Activated naive CD8-positive, alpha-beta T cell (primary cell): Measurements from ENCODE around the gene ACSF3.
A peak's percentile ranks its signal among the peaks of the same experiment; 100 is the strongest.

Source experiments
- H3K27ac Mint-ChIP-seq: one replicate; pipeline ENCODE4 v1.8.0; 2021; ENCODE audit warnings: mixed read lengths
- H3K27me3 Mint-ChIP-seq: one replicate; pipeline ENCODE4 v1.8.0; 2021; ENCODE audit warnings: mixed read lengths
- H3K36me3 Mint-ChIP-seq: one replicate; pipeline ENCODE4 v1.8.0; 2021; ENCODE audit warnings: mixed read lengths
- H3K4me1 Mint-ChIP-seq: one replicate; pipeline ENCODE4 v1.8.0; 2021; ENCODE audit warnings: low read depth, mixed read lengths
- H3K4me3 Mint-ChIP-seq: one replicate; pipeline ENCODE4 v1.8.0; 2021; ENCODE audit warnings: mild to moderate bottlenecking, mixed read lengths
- H3K9me3 Mint-ChIP-seq: one replicate; pipeline ENCODE4 v1.8.0; 2021; ENCODE audit warnings: low read depth, mixed read lengths

The ACSF3 gene

DNA sequence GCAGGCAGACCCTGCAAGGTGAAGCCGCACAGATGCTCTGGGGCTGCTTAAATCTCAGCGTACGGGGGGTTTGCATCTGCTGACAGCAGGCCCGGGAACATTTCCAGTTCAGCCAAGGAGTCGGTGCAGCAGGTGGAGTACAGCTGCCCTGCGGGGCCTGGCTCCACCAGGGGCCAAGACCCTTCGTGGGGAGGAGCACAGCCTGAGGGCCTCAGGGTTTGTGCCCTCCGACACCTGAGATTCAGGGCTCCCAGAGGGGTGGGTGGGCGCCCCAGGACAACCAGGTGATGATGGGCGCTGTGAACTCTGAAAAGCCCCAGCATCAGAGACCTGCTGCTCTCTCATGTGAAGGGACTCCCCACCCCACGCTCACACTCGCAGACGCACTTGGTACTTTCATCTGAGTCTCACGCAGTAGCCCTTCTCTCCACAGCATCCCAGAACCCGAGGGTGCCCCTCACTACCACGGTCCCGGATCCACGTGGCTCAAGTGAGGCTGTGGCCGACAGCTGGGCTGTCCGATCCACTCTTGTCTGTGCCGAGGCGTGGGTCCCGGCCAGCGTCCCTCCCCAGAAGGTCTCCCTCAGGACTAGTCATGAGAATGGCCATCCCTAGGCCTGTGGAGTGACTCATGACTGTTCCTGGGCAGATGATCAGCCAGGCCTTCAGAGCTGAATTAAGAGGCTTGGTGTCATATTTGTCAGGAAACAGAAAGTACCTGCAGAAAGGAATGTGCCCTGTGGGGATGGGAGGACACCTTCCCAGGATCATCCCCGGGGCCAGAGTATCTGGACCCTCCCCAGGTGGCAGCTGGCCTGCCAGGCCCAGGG is 29.6 kb downstream of the ACSF3 start:
- H3K9me3 Mint-ChIP-seq = no peaks in the 10 kb centered on the region
- peaks cover 6% of the 10 kb centered on the region for H3K36me3 Mint-ChIP-seq
- no peak overlapping the region for H3K4me3 Mint-ChIP-seq
- H3K27ac Mint-ChIP-seq = peak overlapping the region; percentile 16
- no peaks in the 10 kb centered on the region for H3K27me3 Mint-ChIP-seq
- peaks cover 33% of the 10 kb centered on the region for H3K4me1 Mint-ChIP-seq

DNA sequence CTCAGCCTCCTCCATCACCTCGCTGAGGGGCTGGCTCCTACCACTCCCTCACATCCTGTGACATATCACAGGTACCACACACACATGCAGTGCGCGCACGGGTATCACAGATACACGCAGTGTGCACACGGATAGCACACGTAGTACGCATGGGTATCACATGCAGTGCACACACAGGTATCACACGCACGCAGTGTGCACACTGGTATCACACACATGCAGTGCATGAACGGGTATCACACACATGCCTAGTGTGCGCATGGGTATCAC is 30.1 kb downstream of the ACSF3 start:
- Mint-ChIP-seq H3K4me1 (peaks cover 31% of the 10 kb centered on the region), H3K4me3 (no peak overlapping the region), H3K27me3 (no peaks in the 10 kb centered on the region), H3K36me3 (peaks cover 4% of the 10 kb centered on the region), H3K9me3 (no peaks in the 10 kb centered on the region), H3K27ac (peak overlapping the region; percentile 54)

DNA sequence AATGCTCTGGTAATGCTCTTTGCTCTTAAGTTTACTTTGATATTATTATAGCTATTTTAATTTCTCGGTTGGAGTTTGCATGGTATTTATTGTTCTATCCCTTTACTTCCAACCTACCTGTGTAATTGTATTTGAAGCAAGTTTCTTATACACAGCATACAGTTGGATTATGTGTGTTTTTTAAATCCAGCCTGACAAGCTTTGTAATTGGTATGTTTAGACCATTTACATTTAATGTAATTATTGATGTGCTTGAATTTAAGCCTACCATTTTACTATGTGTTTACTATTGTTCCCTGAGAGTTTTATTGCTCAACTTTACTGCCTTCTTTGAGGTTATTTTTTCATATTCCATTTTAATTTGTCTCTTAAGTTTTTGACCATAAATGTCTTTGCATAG is 35.7 kb downstream of the ACSF3 start:
- H3K27me3 Mint-ChIP-seq = no peaks in the 10 kb centered on the region
- H3K9me3 Mint-ChIP-seq = no peaks in the 10 kb centered on the region
- H3K4me3 Mint-ChIP-seq = no peak overlapping the region
- peaks cover 13% of the 10 kb centered on the region for H3K4me1 Mint-ChIP-seq
- H3K36me3 Mint-ChIP-seq = peaks cover 11% of the 10 kb centered on the region
- H3K27ac Mint-ChIP-seq = no peak overlapping the region

DNA sequence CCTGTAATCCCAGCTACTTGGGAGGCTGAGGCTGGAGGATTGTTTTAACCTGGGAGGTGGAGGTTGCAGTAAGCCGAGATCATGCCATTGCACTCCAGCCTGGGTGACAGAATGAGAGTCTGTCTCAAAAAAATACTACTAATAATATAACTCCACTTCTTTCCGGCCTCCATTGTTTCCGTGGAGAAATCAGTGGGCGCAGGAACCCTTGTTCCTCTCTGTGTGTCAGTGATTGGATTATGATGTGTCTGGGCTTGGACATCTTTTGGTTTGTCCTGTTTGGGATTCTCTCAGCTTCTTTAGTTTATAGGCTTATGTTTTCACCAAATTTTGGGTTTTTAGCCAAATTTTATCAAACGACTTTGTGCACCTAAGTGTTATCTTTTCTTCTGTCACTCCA is 36.8 kb downstream of the ACSF3 start:
- H3K36me3 Mint-ChIP-seq = peaks cover 11% of the 10 kb centered on the region
- no peak overlapping the region for H3K4me3 Mint-ChIP-seq
- H3K27ac Mint-ChIP-seq = no peak overlapping the region

GRCh38 chr16:89131783-89132182 is 38.1 kb downstream of the ACSF3 start:
- Mint-ChIP-seq H3K36me3 (peaks cover 7% of the 10 kb centered on the region), H3K9me3 (no peaks in the 10 kb centered on the region), H3K27ac (no peak overlapping the region), H3K27me3 (no peaks in the 10 kb centered on the region), H3K4me1 (peaks cover 13% of the 10 kb centered on the region), H3K4me3 (no peak overlapping the region)

More for the DNA sequence above, 36.8 kb downstream of the ACSF3 start:
- H3K9me3 Mint-ChIP-seq = no peaks in the 10 kb centered on the region
- no peaks in the 10 kb centered on the region for H3K27me3 Mint-ChIP-seq
- H3K4me1 Mint-ChIP-seq = peaks cover 13% of the 10 kb centered on the region

- Mint-ChIP-seq H3K36me3 (peaks cover 7% of the 10 kb centered on the region), H3K9me3 (no peaks in the 10 kb centered on the region), H3K27me3 (no peaks in the 10 kb centered on the region), H3K27ac (no peak overlapping the region), H3K4me3 (no peak overlapping the region), H3K4me1 (peaks cover 11% of the 10 kb centered on the region)
Measured at GRCh38 chr16:89132194-89133005, 38.7 kb downstream of the ACSF3 start.

- Mint-ChIP-seq H3K4me3 (no peak overlapping the region), H3K36me3 (peaks cover 7% of the 10 kb centered on the region), H3K4me1 (peaks cover 11% of the 10 kb centered on the region), H3K27me3 (no peaks in the 10 kb centered on the region), H3K27ac (no peak overlapping the region), H3K9me3 (no peaks in the 10 kb centered on the region)
Measured at GRCh38 chr16:89133457-89134127, 39.9 kb downstream of the ACSF3 start.

DNA sequence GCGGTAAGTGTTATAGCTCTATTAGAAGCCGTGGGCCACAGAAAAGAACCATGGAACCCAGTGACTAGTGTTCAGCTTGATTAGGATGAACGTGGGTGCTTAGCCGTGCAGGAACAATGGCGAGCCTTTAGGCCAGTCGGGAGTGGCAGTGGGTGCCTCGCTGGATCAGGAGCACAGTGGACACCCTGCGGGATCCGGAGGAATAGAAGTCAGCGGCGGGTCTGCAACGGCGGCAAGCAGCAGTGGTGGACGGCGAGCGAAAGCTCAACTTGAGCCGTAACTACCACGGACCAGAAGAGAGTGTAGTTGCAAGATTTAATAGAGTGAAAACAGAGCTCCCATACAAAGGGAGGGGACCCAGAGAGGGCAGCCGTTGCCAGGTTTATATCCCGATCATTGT is 40.6 kb downstream of the ACSF3 start:
- Mint-ChIP-seq H3K36me3 (peaks cover 5% of the 10 kb centered on the region), H3K4me3 (no peak overlapping the region), H3K27me3 (no peaks in the 10 kb centered on the region), H3K9me3 (no peaks in the 10 kb centered on the region), H3K27ac (no peak overlapping the region), H3K4me1 (peaks cover 8% of the 10 kb centered on the region)

GRCh38 chr16:89135166-89135565 is 41.5 kb downstream of the ACSF3 start:
- Mint-ChIP-seq H3K36me3 (no peaks in the 10 kb centered on the region), H3K9me3 (no peaks in the 10 kb centered on the region), H3K27ac (no peak overlapping the region), H3K27me3 (no peaks in the 10 kb centered on the region), H3K4me3 (no peak overlapping the region), H3K4me1 (peaks cover 5% of the 10 kb centered on the region)

GRCh38 chr16:89135971-89136765 is 42.5 kb downstream of the ACSF3 start:
- no peak overlapping the region for H3K27ac Mint-ChIP-seq
- no peaks in the 10 kb centered on the region for H3K27me3 Mint-ChIP-seq
- no peaks in the 10 kb centered on the region for H3K9me3 Mint-ChIP-seq
- H3K4me3 Mint-ChIP-seq = no peak overlapping the region
- H3K36me3 Mint-ChIP-seq = no peaks in the 10 kb centered on the region
- peaks cover 5% of the 10 kb centered on the region for H3K4me1 Mint-ChIP-seq

DNA sequence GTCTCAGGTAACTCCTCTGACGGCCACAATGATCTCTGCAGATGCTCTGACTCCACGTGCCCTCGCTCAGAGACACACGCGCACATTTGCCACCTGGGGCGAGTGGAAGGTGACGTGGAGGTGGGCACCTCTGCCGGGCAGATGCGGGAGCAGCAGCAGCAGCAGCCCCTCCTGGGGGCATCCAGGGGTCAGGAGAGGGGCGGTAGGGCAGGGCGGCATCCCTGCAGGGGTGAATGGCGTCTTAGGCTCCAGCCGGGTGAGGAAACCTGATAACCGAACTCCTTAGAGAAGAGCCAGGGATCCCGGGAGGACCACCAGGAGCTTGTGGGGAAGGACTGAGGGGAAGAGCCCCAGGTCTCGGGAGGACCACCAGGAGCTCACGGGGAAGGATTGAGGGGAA is 43.3 kb downstream of the ACSF3 start:
- Mint-ChIP-seq H3K4me1 (peaks cover 2% of the 10 kb centered on the region), H3K36me3 (no peaks in the 10 kb centered on the region), H3K27me3 (no peaks in the 10 kb centered on the region), H3K4me3 (no peak overlapping the region), H3K9me3 (no peaks in the 10 kb centered on the region), H3K27ac (no peak overlapping the region)

DNA sequence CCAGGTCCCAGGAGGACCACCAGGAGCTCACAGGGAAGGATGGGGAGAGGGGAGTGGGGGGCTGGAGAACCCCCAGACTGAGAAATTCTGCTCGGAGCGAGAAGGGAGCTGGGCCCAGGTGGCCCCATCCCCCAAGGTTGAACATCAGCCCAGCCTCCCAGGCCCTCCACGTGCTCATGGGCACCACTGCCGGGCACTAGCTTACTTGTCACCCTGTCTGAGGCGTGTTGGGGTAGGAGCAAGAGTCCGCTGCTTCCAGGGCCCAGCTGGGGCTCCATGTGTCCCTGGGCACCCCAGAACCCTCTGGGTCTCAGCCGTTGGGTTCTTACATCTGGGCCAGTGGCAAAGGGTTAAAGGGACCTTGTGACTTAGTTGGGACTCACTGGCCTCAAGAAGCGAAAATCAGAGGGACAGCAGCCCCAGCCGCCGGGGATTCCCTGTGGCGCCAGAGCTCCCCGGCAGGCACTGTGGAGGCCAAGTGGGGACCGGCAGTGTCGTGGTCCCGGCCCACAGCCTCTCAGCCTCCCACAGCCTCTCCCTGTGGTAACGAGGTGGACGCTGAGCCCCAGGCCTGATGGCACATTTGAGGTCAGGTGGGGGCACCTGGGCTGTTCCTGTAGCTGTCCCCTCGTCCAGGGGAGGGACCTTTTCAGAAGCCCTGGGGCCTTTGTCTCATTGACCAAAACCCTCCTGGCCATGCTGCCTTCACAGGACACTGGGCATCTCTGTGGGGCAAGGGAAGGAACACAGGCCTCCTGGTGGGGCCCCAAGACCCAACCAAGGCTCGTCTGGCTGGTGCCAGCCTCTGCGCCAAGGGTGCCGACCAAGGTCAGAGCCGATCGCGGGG is 44.2 kb downstream of the ACSF3 start:
- no peak overlapping the region for H3K4me3 Mint-ChIP-seq
- H3K9me3 Mint-ChIP-seq = no peaks in the 10 kb centered on the region
- no peak overlapping the region for H3K27ac Mint-ChIP-seq
- H3K27me3 Mint-ChIP-seq = no peaks in the 10 kb centered on the region
- no peaks in the 10 kb centered on the region for H3K36me3 Mint-ChIP-seq
- H3K4me1 Mint-ChIP-seq = peaks cover 2% of the 10 kb centered on the region

DNA sequence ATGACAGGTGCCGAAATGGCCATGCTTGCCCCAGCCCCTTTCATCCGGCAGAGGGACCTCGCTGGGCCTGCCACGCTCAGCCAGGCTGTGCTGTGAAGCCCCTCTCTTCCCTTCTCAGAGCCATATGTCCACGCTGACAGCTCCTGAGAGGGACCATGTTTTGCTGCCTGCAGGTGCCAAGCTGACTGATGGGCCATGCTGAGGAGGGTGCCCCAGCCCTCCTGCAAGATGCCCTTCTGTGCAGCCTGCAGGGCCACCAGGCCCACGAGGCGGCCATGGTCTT is 44.8 kb downstream of the ACSF3 start:
- Mint-ChIP-seq H3K27me3 (no peaks in the 10 kb centered on the region), H3K36me3 (no peaks in the 10 kb centered on the region)

GRCh38 chr16:89138843-89139520 is 45.3 kb downstream of the ACSF3 start:
- H3K27ac Mint-ChIP-seq = no peak overlapping the region
- no peaks in the 10 kb centered on the region for H3K27me3 Mint-ChIP-seq
- H3K9me3 Mint-ChIP-seq = no peaks in the 10 kb centered on the region
- H3K4me1 Mint-ChIP-seq = peaks cover 2% of the 10 kb centered on the region
- no peaks in the 10 kb centered on the region for H3K36me3 Mint-ChIP-seq
- no peak overlapping the region for H3K4me3 Mint-ChIP-seq

More for the DNA sequence above, 44.8 kb downstream of the ACSF3 start:
- peaks cover 2% of the 10 kb centered on the region for H3K4me1 Mint-ChIP-seq
- H3K9me3 Mint-ChIP-seq = no peaks in the 10 kb centered on the region
- H3K4me3 Mint-ChIP-seq = no peak overlapping the region
- H3K27ac Mint-ChIP-seq = no peak overlapping the region
